OCI-LY3 (cell line): ENCODE measurements around the gene CEBPZ.

ENCODE experiments used
- CTCF ChIP-seq: fragments of 200-600, 300-600 bp; sonication (generic); IDR thresholded peaks from 2 replicates; pipeline ENCODE4 v1.5.1; 2014; ENCODE audit warnings: antibody characterized with exemption, low read length, low read depth
- EZH2phosphoT487 ChIP-seq: fragments of 200-600 bp; shearing (Covaris generic); IDR thresholded peaks from 2 replicates; pipeline ENCODE4 v1.6.1; 2018; ENCODE audit warnings: antibody characterized with exemption, mixed run types, low read depth

GRCh38 chr2:37267685-37268084, 36.3 kb upstream of the CEBPZ start:
- TF ChIP-seq CTCF (no peak), EZH2phosphoT487 (no peak)
